ENCODE results near the gene TRANK1. TPM values are rescaled to one million over a fixed set of nuclear protein-coding genes. Genes with fewer than 3 reads are reported as not detected.

TRANK1 gene
- total and polyA plus RNA-seq, 4 donors, result 2.9 to 40.0 (median 10.2) TPM

GRCh38 chr3:36866368-36866767, 78.5 kb downstream of the TRANK1 start:
- WGBS, result 86% methylated on average over 2 of the region's 2 CpGs
- peaks cover 1 to 23% (median 16%) of the 10 kb centered on the region in 4 donors for H3K36me3 ChIP-seq (ENCODE audit: control insufficient read depth in 4 of 4, insufficient read depth in 3 of 4, low read depth in 1 of 4, low read length in 3 of 4)
- H3K27ac ChIP-seq (ENCODE audit: low read depth in 1 of 2, low read length in 2 of 2), result no peak overlapping the region
- no peaks in the 10 kb centered on the region for H3K4me1 ChIP-seq (ENCODE audit: control insufficient read depth in 4 of 4, insufficient read depth in 4 of 4, low read length in 3 of 4)
- no peak overlapping the region for H3K4me3 ChIP-seq (ENCODE audit: low read depth in 1 of 3, low read length in 3 of 3)
- H3K27me3 ChIP-seq (ENCODE audit: control insufficient read depth in 4 of 4, insufficient read depth in 4 of 4, low read length in 3 of 4), result no peaks in the 10 kb centered on the region
- H3K9ac ChIP-seq (ENCODE audit: low read depth in 1 of 2, low read length in 2 of 2), result no peak overlapping the region
- DNase-seq (ENCODE audit: low spot score), result no peak
- TF ChIP-seq FOXA1 (IDR thresholded peaks at IDR 0.05) (no peak), JUND (IDR thresholded peaks at IDR 0.05) (no peak), MAX (IDR thresholded peaks at IDR 0.05) (no peak), ATF3 (IDR thresholded peaks at IDR 0.05) (no peak), YY1 (IDR thresholded peaks at IDR 0.05) (no peak), ZBTB33 (IDR thresholded peaks at IDR 0.05) (no peak), RXRA (IDR thresholded peaks at IDR 0.05) (no peak), TAF1 (conservative IDR thresholded peaks at IDR 0.05) (no peak), HNF4A (conservative IDR thresholded peaks at IDR 0.05) (no peak), FOXA2 (IDR thresholded peaks at IDR 0.05) (no peak), SP1 (IDR thresholded peaks at IDR 0.05) (no peak), NR2F2 (IDR thresholded peaks at IDR 0.05) (no peak), RAD21 (IDR thresholded peaks at IDR 0.05) (no peak), GABPA (IDR thresholded peaks at IDR 0.05 in 1 of 2, conservative IDR thresholded peaks at IDR 0.05 in 1 of 2) (no peak), EGR1 (IDR thresholded peaks at IDR 0.05; ENCODE audit: low read depth in 2 of 2) (no peak), HNF4G (IDR thresholded peaks at IDR 0.05) (no peak), CTCF (IDR thresholded peaks at IDR 0.05; ENCODE audit: low read depth, low read length, missing input control) (no peak)
- TF ChIP-seq, protein P1, sequence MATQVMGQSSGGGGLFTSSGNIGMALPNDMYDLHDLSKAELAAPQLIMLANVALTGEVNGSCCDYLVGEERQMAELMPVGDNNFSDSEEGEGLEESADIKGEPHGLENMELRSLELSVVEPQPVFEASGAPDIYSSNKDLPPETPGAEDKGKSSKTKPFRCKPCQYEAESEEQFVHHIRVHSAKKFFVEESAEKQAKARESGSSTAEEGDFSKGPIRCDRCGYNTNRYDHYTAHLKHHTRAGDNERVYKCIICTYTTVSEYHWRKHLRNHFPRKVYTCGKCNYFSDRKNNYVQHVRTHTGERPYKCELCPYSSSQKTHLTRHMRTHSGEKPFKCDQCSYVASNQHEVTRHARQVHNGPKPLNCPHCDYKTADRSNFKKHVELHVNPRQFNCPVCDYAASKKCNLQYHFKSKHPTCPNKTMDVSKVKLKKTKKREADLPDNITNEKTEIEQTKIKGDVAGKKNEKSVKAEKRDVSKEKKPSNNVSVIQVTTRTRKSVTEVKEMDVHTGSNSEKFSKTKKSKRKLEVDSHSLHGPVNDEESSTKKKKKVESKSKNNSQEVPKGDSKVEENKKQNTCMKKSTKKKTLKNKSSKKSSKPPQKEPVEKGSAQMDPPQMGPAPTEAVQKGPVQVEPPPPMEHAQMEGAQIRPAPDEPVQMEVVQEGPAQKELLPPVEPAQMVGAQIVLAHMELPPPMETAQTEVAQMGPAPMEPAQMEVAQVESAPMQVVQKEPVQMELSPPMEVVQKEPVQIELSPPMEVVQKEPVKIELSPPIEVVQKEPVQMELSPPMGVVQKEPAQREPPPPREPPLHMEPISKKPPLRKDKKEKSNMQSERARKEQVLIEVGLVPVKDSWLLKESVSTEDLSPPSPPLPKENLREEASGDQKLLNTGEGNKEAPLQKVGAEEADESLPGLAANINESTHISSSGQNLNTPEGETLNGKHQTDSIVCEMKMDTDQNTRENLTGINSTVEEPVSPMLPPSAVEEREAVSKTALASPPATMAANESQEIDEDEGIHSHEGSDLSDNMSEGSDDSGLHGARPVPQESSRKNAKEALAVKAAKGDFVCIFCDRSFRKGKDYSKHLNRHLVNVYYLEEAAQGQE (IDR thresholded peaks at IDR 0.05), result no peak
- H3K9me3 ChIP-seq (ENCODE audit: control insufficient read depth in 4 of 4, low read length in 3 of 4), result no peaks in the 10 kb centered on the region
